Measurements from ENCODE around the gene TXNL4A.

DNA sequence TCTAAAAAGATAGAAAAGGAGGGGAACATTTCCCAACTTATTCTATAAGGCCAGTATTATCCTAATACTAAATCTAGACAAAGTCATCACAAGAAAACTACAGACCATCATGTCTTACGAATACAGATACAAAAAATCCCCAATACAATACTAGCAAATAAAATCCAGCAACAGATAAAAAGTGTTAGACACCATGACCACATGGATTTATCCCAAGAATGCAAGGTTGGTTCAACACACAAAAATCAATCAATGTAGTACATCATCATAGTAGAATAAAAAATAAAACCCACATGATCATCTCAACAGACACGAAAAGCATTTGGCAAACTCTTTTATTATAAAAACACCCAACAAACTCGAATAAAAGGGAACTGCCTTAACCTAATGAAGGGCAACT, 55.5 kb downstream of the TXNL4A start:
- no peak for TF ChIP-seq POLR2A (IDR thresholded peaks at IDR 0.05)
- TF ChIP-seq, protein P1, sequence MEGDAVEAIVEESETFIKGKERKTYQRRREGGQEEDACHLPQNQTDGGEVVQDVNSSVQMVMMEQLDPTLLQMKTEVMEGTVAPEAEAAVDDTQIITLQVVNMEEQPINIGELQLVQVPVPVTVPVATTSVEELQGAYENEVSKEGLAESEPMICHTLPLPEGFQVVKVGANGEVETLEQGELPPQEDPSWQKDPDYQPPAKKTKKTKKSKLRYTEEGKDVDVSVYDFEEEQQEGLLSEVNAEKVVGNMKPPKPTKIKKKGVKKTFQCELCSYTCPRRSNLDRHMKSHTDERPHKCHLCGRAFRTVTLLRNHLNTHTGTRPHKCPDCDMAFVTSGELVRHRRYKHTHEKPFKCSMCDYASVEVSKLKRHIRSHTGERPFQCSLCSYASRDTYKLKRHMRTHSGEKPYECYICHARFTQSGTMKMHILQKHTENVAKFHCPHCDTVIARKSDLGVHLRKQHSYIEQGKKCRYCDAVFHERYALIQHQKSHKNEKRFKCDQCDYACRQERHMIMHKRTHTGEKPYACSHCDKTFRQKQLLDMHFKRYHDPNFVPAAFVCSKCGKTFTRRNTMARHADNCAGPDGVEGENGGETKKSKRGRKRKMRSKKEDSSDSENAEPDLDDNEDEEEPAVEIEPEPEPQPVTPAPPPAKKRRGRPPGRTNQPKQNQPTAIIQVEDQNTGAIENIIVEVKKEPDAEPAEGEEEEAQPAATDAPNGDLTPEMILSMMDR (IDR thresholded peaks at IDR 0.05) = no peak

Measured in testis (tissue), 2 donors.